Lung (tissue), 12 donors: ENCODE measurements around the gene SAXO1. TPM values are rescaled to one million over a fixed set of nuclear protein-coding genes. Genes with fewer than 3 reads are reported as not detected.

ENCODE experiments used
- ATAC-seq: fragments of 200-7000 bp; cut with Tn5 transposase; one replicate; pipeline ENCODE4 v1.9.1; 2020; ENCODE audit warnings: moderate number of reproducible peaks; ENCODE audit not compliant: insufficient read depth, low FRiP score
- DNase-seq, 3 donors: peaks; one replicate each; pipeline ENCODE4 v3.0.0-alpha.2; 2013 to 2017
- H3K27ac ChIP-seq, 2 donors: one replicate each; pipeline ENCODE4 v1.5.1; 2013; ENCODE audit warnings: mild to moderate bottlenecking in 2 of 2, moderate library complexity in 2 of 2, control low read depth in 1 of 2, inconsistent platforms in 1 of 2, low read depth in 1 of 2, low read length in 1 of 2
- H3K27me3 ChIP-seq, 3 donors: one replicate each; pipeline ENCODE4 v1.5.1; 2013; ENCODE audit warnings: low read length in 2 of 3; ENCODE audit not compliant: control insufficient read depth in 3 of 3, insufficient read depth in 3 of 3
- H3K36me3 ChIP-seq, 4 donors: one replicate each; pipeline ENCODE4 v1.5.1; 2013; ENCODE audit warnings: low read length in 4 of 4, mild to moderate bottlenecking in 1 of 4, moderate library complexity in 1 of 4; ENCODE audit not compliant: control insufficient read depth in 4 of 4, insufficient read depth in 4 of 4
- H3K4me1 ChIP-seq, 5 donors: one replicate each; pipeline ENCODE4 v1.5.1; 2013; ENCODE audit warnings: low read length in 5 of 5, mild to moderate bottlenecking in 2 of 5, moderate library complexity in 1 of 5; ENCODE audit not compliant: control insufficient read depth in 5 of 5, insufficient read depth in 5 of 5
- H3K4me3 ChIP-seq: one replicate; pipeline ENCODE4 v1.5.1; 2013; ENCODE audit warnings: mild to moderate bottlenecking, control low read depth, moderate library complexity
- H3K9ac ChIP-seq, 2 donors: one replicate each; pipeline ENCODE4 v1.5.1; 2013; ENCODE audit warnings: low read length in 2 of 2, control low read depth in 1 of 2; ENCODE audit not compliant: insufficient read depth in 1 of 2
- H3K9me3 ChIP-seq, 4 donors: one replicate each; pipeline ENCODE4 v1.5.1; 2013; ENCODE audit warnings: low read length in 3 of 4, mild to moderate bottlenecking in 1 of 4, moderate library complexity in 1 of 4; ENCODE audit not compliant: control insufficient read depth in 4 of 4, insufficient read depth in 3 of 4
- CTCF ChIP-seq: IDR thresholded peaks from 2 replicates; pipeline ENCODE4 v1.5.1; 2012; ENCODE audit warnings: mild to moderate bottlenecking; ENCODE audit errors: control extremely low read depth, extremely low read depth
- WGBS, 2 donors: extraction: QIAGEN DNeasy Blood & Tissue Kit; methylation state at CpG; one replicate each; pipeline ENCODE4 v1.1.7; 2013; 5-methylcytosine and 5-hydroxymethylcytosine counted together
- polyA plus RNA-seq, 2 donors: library from polyadenylated mRNA; stranded (reverse); fragments of 200-250 nt; gene quantifications; one replicate each; pipeline ENCODE4 v1.2.1, GENCODE V29; 2013
- total RNA-seq, 2 donors: library from RNA; depleted of rRNA in 1 of 2; stranded (reverse); fragments of >200 nt in 1 of 2; gene quantifications; one replicate each; pipeline ENCODE4 v1.2.1, GENCODE V29; 2014 to 2021
- donor health status: control.
- donor health status: control.
- donor health status: Bipolar disorder and iron deficiency.
- donor health status: healthy.
- donor health status: DM: yes; HTN: yes; CAD: no.

The SAXO1 gene
- total and polyA plus RNA-seq, 4 donors, result 0.02 to 0.54 (median 0.21) TPM

GRCh38 chr9:19048966-19049916 lies 16.2 kb upstream of the SAXO1 start, which contains the start of gene RRAGA:
RRAGA (plus strand) TSS chr9:19049427; CDS start chr9:19049660, 233 bp downstream.
- H3K27ac ChIP-seq, result peak within 1 kb of the TSS; percentile 95 to 97
- TF ChIP-seq CTCF, result peak; percentile 52
- peak; percentile 97 to 98 (median 98) for DNase-seq
- no peaks in the 10 kb centered on the region for H3K9me3 ChIP-seq
- peaks cover 0 to 26% (median 9%) of the 10 kb centered on the region in 5 donors for H3K4me1 ChIP-seq
- 0 to 1% methylated on average over 82 of the region's 82 CpGs for WGBS, 2 donors
- H3K4me3 ChIP-seq, result peak within 1 kb of the TSS; percentile 88
- no peaks in the 10 kb centered on the region for H3K27me3 ChIP-seq
- peak; percentile 96 for ATAC-seq
- peak within 1 kb of the TSS; percentile 70 to 99 for H3K9ac ChIP-seq
- H3K36me3 ChIP-seq, result peaks cover 0 to 19% (median 5%) of the 10 kb centered on the region in 4 donors

- H3K9ac ChIP-seq, result no peak overlapping the region
- no peak overlapping the region for H3K27ac ChIP-seq
- 97 to 100% methylated on average over 5 of the region's 5 CpGs for WGBS, 2 donors
- no peak for TF ChIP-seq CTCF
- H3K36me3 ChIP-seq, result no peaks in the 10 kb centered on the region
- H3K4me3 ChIP-seq, result no peak overlapping the region
- no peaks in the 10 kb centered on the region for H3K4me1 ChIP-seq
- H3K9me3 ChIP-seq, result no peaks in the 10 kb centered on the region
- no peak for DNase-seq
- H3K27me3 ChIP-seq, result no peaks in the 10 kb centered on the region
- no peak for ATAC-seq
Measured at GRCh38 chr9:19036611-19037010, 3.6 kb upstream of the SAXO1 start.

GRCh38 chr9:19032406-19032805 lies 603 bp downstream of the SAXO1 start:
- DNase-seq (no peak), ATAC-seq (no peak)
- TF ChIP-seq CTCF, result no peak
- 75 to 87% methylated on average over 14 of the region's 14 CpGs for WGBS, 2 donors
- H3K4me1 ChIP-seq, result peaks cover 0 to 5% (median 0%) of the 10 kb centered on the region in 5 donors
- no peaks in the 10 kb centered on the region for H3K36me3 ChIP-seq
- H3K27ac ChIP-seq, result no peak overlapping the region
- no peak overlapping the region for H3K4me3 ChIP-seq
- no peaks in the 10 kb centered on the region for H3K9me3 ChIP-seq
- no peak overlapping the region for H3K9ac ChIP-seq
- H3K27me3 ChIP-seq, result no peaks in the 10 kb centered on the region
